HG02981 (cell line): ENCODE data around the gene CNTNAP2.

Experiments used
- ATAC-seq: cut with Tn5 transposase; IDR thresholded peaks from one replicate; pipeline ENCODE4 v1.9.1; 2021; ENCODE audit warnings: mild to moderate bottlenecking, moderate library complexity; ENCODE audit not compliant: unreplicated experiment

Gene CNTNAP2

GRCh38 chr7:146548816-146549215 is 432.2 kb downstream of the CNTNAP2 start:
- ATAC-seq, result no peak

GRCh38 chr7:146554556-146554955 is 438.0 kb downstream of the CNTNAP2 start:
- ATAC-seq, result no peak

GRCh38 chr7:146557971-146558469 is 441.4 kb downstream of the CNTNAP2 start:
- no peak for ATAC-seq

- ATAC-seq, result no peak
These were observed 449.3 kb downstream of the CNTNAP2 start for GRCh38 chr7:146565872-146566271.

GRCh38 chr7:146575903-146576302 is 459.3 kb downstream of the CNTNAP2 start:
- ATAC-seq, result no peak

- ATAC-seq, result no peak
These were observed 475.4 kb downstream of the CNTNAP2 start for GRCh38 chr7:146591976-146592375.

GRCh38 chr7:146606628-146607027 is 490.0 kb downstream of the CNTNAP2 start:
- ATAC-seq, result no peak

GRCh38 chr7:146619641-146620040 is 503.0 kb downstream of the CNTNAP2 start:
- ATAC-seq, result no peak

- ATAC-seq, result no peak
These were observed 510.3 kb downstream of the CNTNAP2 start for GRCh38 chr7:146626912-146627311.

GRCh38 chr7:146635205-146636032 is 518.8 kb downstream of the CNTNAP2 start:
- ATAC-seq, result no peak

- ATAC-seq, result no peak
These were observed 519.4 kb downstream of the CNTNAP2 start for GRCh38 chr7:146636033-146636356.

- no peak for ATAC-seq
These were observed 520.0 kb downstream of the CNTNAP2 start for GRCh38 chr7:146636581-146636980.

- no peak for ATAC-seq
These were observed 522.7 kb downstream of the CNTNAP2 start for GRCh38 chr7:146639291-146639690.

GRCh38 chr7:146641491-146641890 is 524.9 kb downstream of the CNTNAP2 start:
- no peak for ATAC-seq

- ATAC-seq, result no peak
These were observed 528.9 kb downstream of the CNTNAP2 start for GRCh38 chr7:146645383-146645976.

GRCh38 chr7:146647445-146647844 is 530.8 kb downstream of the CNTNAP2 start:
- no peak for ATAC-seq

GRCh38 chr7:146652176-146652575 is 535.6 kb downstream of the CNTNAP2 start:
- no peak for ATAC-seq

- ATAC-seq, result no peak
These were observed 537.4 kb downstream of the CNTNAP2 start for GRCh38 chr7:146654048-146654447.

- ATAC-seq, result no peak
These were observed 539.6 kb downstream of the CNTNAP2 start for GRCh38 chr7:146655928-146656797.

- ATAC-seq, result no peak
These were observed 540.4 kb downstream of the CNTNAP2 start for GRCh38 chr7:146656988-146657387.

- ATAC-seq, result no peak
These were observed 542.0 kb downstream of the CNTNAP2 start for GRCh38 chr7:146658604-146659003.
